ENCODE measurements around the gene GRK4. TPM values are rescaled to one million over a fixed set of nuclear protein-coding genes. Genes with fewer than 3 reads are reported as not detected.

The GRK4 gene
- total RNA-seq, 2 donors from 2014 or later: 6.9 to 9.9 TPM

- Histone ChIP-seq H3K4me3 (no peak overlapping the region), H3K4me1 (ENCODE audit: control insufficient read depth in 1 of 2, low read depth in 2 of 2) (peaks cover 4 to 13% of the 10 kb centered on the region in 2 donors), H3K9me3 (no peaks in the 10 kb centered on the region), H3K36me3 (no peaks in the 10 kb centered on the region), H3K27me3 (replicated peaks; ENCODE audit: insufficient read depth) (no peaks in the 10 kb centered on the region), H3K27ac (no peak overlapping the region)
- DNase-seq (ENCODE audit: low spot score): no peak
- no peak for TF ChIP-seq CTCF (IDR thresholded peaks at IDR 0.05)
- no peak for ATAC-seq (ENCODE audit: insufficient number of reproducible peaks, low FRiP score, low read depth)
Observed at GRCh38 chr4:3035674-3036073, 72.3 kb downstream of the GRK4 start.

GRCh38 chr4:3036131-3036952 lies 73.0 kb downstream of the GRK4 start:
- peaks cover 6 to 20% of the 10 kb centered on the region in 2 donors for H3K4me1 ChIP-seq (ENCODE audit: control insufficient read depth in 1 of 2, low read depth in 2 of 2)
- no peaks in the 10 kb centered on the region for H3K36me3 ChIP-seq
- DNase-seq (ENCODE audit: low spot score): no peak
- H3K27me3 ChIP-seq (replicated peaks; ENCODE audit: insufficient read depth): no peaks in the 10 kb centered on the region
- no peak for TF ChIP-seq CTCF (IDR thresholded peaks at IDR 0.05)
- H3K9me3 ChIP-seq: no peaks in the 10 kb centered on the region
- ATAC-seq (ENCODE audit: insufficient number of reproducible peaks, low FRiP score, low read depth): no peak
- no peak overlapping the region for H3K27ac ChIP-seq
- H3K4me3 ChIP-seq: no peak overlapping the region

DNA sequence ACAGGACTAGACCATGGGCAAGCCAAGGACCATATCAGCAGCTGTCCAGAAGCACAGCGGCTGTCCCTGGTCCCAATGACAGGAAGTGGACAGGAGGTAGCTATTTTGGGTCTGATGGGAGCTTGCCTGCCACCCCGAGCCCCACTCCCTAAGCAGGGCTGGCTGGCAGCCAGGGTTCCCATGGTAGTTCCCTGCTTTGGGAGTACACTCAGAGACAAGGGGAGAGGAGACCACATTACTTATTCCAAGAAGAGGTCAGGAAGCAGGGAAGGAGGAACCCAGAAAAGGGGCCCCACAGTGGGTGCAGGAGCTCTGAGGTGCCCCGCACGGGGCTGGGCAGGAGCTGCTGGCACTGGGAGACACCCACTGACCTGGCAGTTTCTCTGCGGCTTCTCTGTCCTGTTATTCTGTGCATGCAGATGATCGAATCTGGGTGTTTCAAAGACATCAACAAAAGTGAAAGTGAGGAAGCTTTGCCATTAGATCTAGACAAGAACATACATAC lies 74.6 kb downstream of the GRK4 start:
- DNase-seq (ENCODE audit: low spot score): no peak
- no peaks in the 10 kb centered on the region for H3K27me3 ChIP-seq (replicated peaks; ENCODE audit: insufficient read depth)
- no peak overlapping the region for H3K27ac ChIP-seq
- no peaks in the 10 kb centered on the region for H3K36me3 ChIP-seq
- peak overlapping the region; percentile 67 for H3K4me3 ChIP-seq
- peaks cover 6 to 33% of the 10 kb centered on the region in 2 donors for H3K4me1 ChIP-seq (ENCODE audit: control insufficient read depth in 1 of 2, low read depth in 2 of 2)
- H3K9me3 ChIP-seq: no peaks in the 10 kb centered on the region
- ATAC-seq (ENCODE audit: insufficient number of reproducible peaks, low FRiP score, low read depth): no peak
- TF ChIP-seq CTCF (IDR thresholded peaks at IDR 0.05): no peak

DNA sequence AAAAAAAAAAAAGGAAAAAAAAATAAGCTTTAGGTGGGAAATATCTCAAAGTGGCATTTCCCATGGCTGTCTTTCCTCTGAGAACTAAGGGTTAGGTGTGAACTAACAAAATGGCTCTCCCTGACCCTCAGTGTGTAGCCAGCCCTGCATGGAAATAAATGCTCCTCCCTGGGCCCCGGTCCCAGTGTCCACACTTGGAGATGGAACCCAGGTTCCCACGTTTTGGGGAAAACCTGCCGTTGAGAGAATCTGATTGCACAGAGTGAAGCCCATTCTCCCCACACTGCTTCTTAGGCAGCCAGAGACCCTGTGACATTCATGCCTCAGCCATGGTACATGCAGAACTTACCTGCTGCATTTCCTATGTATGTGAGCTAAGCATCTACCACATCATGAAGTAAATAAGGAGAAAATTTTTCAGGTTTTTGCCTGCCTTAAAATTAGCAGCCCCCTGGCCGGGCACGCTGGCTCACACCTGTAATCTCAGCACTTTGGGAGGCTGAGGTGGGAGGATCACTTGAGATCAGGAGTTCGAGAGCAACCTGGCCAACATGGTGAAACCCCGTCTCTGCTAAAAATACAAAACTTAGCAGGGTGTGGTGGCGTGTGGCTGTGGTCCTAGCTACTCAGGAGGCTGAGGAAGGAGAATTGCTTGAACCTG lies 76.5 kb downstream of the GRK4 start:
- Histone ChIP-seq H3K27me3 (replicated peaks; ENCODE audit: insufficient read depth) (peaks cover 3% of the 10 kb centered on the region), H3K27ac (no peak overlapping the region), H3K4me1 (ENCODE audit: control insufficient read depth in 1 of 2, low read depth in 2 of 2) (peaks cover 6 to 33% of the 10 kb centered on the region in 2 donors), H3K36me3 (no peaks in the 10 kb centered on the region), H3K9me3 (no peaks in the 10 kb centered on the region), H3K4me3 (no peak overlapping the region)
- no peak for DNase-seq (ENCODE audit: low spot score)
- no peak for ATAC-seq (ENCODE audit: insufficient number of reproducible peaks, low FRiP score, low read depth)
- TF ChIP-seq CTCF (IDR thresholded peaks at IDR 0.05): no peak

GRCh38 chr4:3040452-3041191 lies 77.3 kb downstream of the GRK4 start:
- Histone ChIP-seq H3K9me3 (no peaks in the 10 kb centered on the region), H3K36me3 (no peaks in the 10 kb centered on the region), H3K4me3 (peak overlapping the region; percentile 71), H3K27me3 (replicated peaks; ENCODE audit: insufficient read depth) (peaks cover 3% of the 10 kb centered on the region), H3K4me1 (ENCODE audit: control insufficient read depth in 1 of 2, low read depth in 2 of 2) (peaks cover 6 to 33% of the 10 kb centered on the region in 2 donors), H3K27ac (no peak overlapping the region)
- TF ChIP-seq CTCF (IDR thresholded peaks at IDR 0.05): no peak
- no peak for DNase-seq (ENCODE audit: low spot score)
- no peak for ATAC-seq (ENCODE audit: insufficient number of reproducible peaks, low FRiP score, low read depth)

Data from thoracic aorta (tissue), 2 donors.